ENCODE measurements around the gene HOXD1. TPM values are rescaled to one million over a fixed set of nuclear protein-coding genes. Genes with fewer than 3 reads are reported as not detected.

The HOXD1 gene
- total RNA-seq, 1 experiment from 2014 or later, result not detected

- Histone ChIP-seq H2BK20ac (ENCODE audit: low read depth, low read length, poor library complexity, severe bottlenecking) (no peak overlapping the region), H3K9ac (ENCODE audit: extremely low read depth, insufficient read length, low read length) (no peak overlapping the region), H4K8ac (replicated peaks; ENCODE audit: insufficient read length, low read depth, low read length) (no peak overlapping the region), H2BK12ac (ENCODE audit: insufficient read length, low read depth, low read length) (no peak overlapping the region), H2BK120ac (ENCODE audit: low read depth, low read length, poor library complexity, severe bottlenecking) (no peak overlapping the region), H3K56ac (ENCODE audit: insufficient read length, low read depth, low read length) (no peak overlapping the region), H3K79me1 (ENCODE audit: insufficient read depth, low read depth, low read length, poor library complexity, severe bottlenecking) (no peaks in the 10 kb centered on the region), H3K23ac (ENCODE audit: insufficient read length, low read depth, low read length) (no peak overlapping the region), H4K91ac (ENCODE audit: insufficient read length, low read depth, low read length) (no peak overlapping the region), H3T11ph (ENCODE audit: low read length) (no peak overlapping the region), H3K4me1 (ENCODE audit: insufficient read depth, low read length) (no peaks in the 10 kb centered on the region), H3K27ac (ENCODE audit: insufficient read length, low read depth, low read length) (no peak overlapping the region), H3K4ac (ENCODE audit: low read depth, low read length) (no peak overlapping the region), H3K18ac (ENCODE audit: insufficient read length, low read depth, low read length) (no peak overlapping the region), H2BK15ac (ENCODE audit: low read depth, low read length) (no peak overlapping the region), H3K4me2 (ENCODE audit: insufficient read depth, insufficient read length, low read length) (no peak overlapping the region), H3K27me3 (ENCODE audit: insufficient read depth, low read length) (peaks cover 97% of the 10 kb centered on the region), H3K79me2 (ENCODE audit: insufficient read depth, low read length) (no peaks in the 10 kb centered on the region), H4K5ac (ENCODE audit: insufficient read length, low read depth, low read length) (no peak overlapping the region), H3K23me2 (ENCODE audit: insufficient read length, low read depth, low read length, poor library complexity, severe bottlenecking) (no peaks in the 10 kb centered on the region), H2BK5ac (ENCODE audit: insufficient read length, low read length) (no peak overlapping the region), H3K9me3 (ENCODE audit: control insufficient read depth, low read depth, low read length) (no peaks in the 10 kb centered on the region), H2AK5ac (ENCODE audit: insufficient read length, low read length) (no peak overlapping the region), H2AFZ (ENCODE audit: low read length) (no peak overlapping the region), H4K20me1 (ENCODE audit: control insufficient read depth, insufficient read depth, insufficient read length) (no peaks in the 10 kb centered on the region), H3K14ac (ENCODE audit: insufficient read depth, low read length) (no peak overlapping the region)
- H3K27me3 Mint-ChIP-seq (ENCODE audit: low read depth), result peaks cover 100% of the 10 kb centered on the region
- H3K36me3 Mint-ChIP-seq (ENCODE audit: insufficient read depth in 1 of 3, low read depth in 3 of 3), result no peaks in the 10 kb centered on the region; a peak in 1 of 7 replicates
- DNase-seq, result no peak
- H3K27ac Mint-ChIP-seq, result no peak overlapping the region
- TF ChIP-seq CTCF (conservative IDR thresholded peaks at IDR 0.05), result no peak
- peaks cover 0 to 5% of the 10 kb centered on the region in 2 experiments; a peak in 3 of 5 replicates for H3K9me3 Mint-ChIP-seq
- no CpG with 5 or more reads among the region's 1 CpG for WGBS (ENCODE audit: extremely low coverage, insufficient read length, low lambda C conversion rate)
- H3K4me3 Mint-ChIP-seq, result no peak overlapping the region
- H3K4me1 Mint-ChIP-seq, result peaks cover 2 to 30% of the 10 kb centered on the region in 2 experiments; a peak in 3 of 4 replicates
These were observed 21.1 kb upstream of the HOXD1 start for GRCh38 chr2:176167398-176167797.
